B cell (primary cell): ENCODE data around the gene PLPP3.

Experiments used
- EZH2 ChIP-seq: IDR thresholded peaks from 2 replicates; pipeline ENCODE4 v1.6.1; 2012; ENCODE audit warnings: borderline replicate concordance, low read depth, mild to moderate bottlenecking, moderate library complexity, low read length; ENCODE audit not compliant: insufficient read depth, poor library complexity, severe bottlenecking
- TF ChIP-seq, protein P1 (sequence below): fragments of 200-600 bp; IDR thresholded peaks from one replicate; pipeline ENCODE4 v1.8.0; 2022; ENCODE audit warnings: antibody characterized with exemption, mild to moderate bottlenecking

DNA sequence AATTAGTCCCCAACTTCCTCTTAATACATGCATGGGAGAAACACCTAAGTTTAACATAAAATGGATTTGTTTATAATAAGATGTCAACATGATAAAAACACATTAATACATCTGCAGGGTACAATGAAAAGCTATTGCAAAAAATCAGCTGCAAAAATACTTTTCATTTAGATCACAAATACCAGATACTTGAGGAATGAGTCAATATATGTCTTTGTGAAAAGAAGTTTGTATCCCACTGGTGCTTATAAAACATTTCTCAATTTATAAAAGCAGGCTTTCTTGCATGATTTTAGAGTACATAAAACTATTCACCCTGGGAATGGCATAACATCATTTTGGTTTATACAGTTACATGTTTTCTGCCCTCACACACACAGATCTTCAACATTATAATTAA is 47.2 kb upstream of the PLPP3 start:
- TF ChIP-seq, protein P1, sequence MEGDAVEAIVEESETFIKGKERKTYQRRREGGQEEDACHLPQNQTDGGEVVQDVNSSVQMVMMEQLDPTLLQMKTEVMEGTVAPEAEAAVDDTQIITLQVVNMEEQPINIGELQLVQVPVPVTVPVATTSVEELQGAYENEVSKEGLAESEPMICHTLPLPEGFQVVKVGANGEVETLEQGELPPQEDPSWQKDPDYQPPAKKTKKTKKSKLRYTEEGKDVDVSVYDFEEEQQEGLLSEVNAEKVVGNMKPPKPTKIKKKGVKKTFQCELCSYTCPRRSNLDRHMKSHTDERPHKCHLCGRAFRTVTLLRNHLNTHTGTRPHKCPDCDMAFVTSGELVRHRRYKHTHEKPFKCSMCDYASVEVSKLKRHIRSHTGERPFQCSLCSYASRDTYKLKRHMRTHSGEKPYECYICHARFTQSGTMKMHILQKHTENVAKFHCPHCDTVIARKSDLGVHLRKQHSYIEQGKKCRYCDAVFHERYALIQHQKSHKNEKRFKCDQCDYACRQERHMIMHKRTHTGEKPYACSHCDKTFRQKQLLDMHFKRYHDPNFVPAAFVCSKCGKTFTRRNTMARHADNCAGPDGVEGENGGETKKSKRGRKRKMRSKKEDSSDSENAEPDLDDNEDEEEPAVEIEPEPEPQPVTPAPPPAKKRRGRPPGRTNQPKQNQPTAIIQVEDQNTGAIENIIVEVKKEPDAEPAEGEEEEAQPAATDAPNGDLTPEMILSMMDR = no peak
- TF ChIP-seq EZH2 = no peak
